HG03460 (cell line): ENCODE measurements around the gene CDK11A.

Source experiments
- ATAC-seq: cut with Tn5 transposase; IDR thresholded peaks from one replicate; pipeline ENCODE4 v1.9.1; 2021; ENCODE audit not compliant: unreplicated experiment

Gene CDK11A

DNA sequence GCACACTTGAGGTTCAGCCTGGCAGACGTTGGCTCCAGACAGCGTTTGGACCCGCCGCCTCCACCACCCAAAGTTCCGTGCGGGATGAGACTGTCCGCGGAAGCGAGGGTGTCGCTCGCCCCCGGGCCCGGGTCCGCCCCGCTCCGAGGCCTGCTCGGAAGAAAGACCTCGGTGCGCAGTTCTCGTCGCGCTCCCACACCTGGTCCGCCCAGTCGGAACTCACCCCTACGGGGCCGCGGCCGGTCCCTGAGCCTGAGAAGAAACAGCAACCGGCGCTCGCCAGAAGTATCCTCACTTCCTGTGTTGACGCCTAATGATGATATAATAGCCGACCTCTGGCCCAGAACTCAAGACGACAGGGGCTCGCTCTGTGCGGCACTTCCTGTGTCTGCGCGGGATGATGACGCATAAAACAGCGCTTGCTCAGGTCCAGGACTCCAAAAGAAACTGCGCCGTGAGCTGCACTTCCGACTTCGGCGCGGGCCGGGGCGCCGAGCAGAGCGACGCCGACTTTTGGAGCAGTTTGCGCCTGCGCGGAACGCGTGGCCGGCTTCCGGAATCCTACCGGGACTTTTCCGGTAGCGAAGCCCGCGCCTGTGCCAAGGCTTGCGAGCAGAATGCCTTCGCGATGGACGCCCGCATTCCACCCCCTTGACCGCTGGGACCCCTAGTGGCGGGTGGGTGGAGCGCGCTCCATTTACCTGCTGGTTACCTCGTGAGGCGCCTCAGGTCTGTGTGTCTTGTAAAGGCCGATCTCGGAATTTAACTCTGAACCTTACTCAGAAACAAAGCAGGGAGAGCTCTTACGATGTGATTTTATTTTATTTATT is at the start of gene CDK11A:
CDK11A (minus strand) TSS at position 323 of the 830 bp plus-strand sequence. CDS start 1,539 bp downstream, outside the sequence.
- ATAC-seq: peak; percentile 92

DNA sequence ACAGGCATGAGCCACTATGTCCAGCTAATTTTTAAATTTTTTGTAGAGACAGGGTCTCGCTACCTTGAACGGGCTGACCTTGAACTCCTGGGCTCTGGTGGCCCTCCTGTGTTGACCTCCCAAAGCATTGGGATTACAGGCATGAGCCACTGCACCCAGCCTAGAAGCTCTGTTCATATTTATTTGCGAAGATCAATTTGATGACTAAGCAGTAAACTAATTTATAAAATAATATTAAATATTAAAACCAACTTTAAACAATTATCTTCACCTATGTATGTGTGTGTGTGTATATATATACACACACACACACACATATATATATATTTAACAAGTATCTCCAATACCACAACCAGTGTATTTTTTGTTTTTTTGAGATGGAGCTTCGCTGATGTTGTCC is 49.7 kb upstream of the CDK11A start:
- ATAC-seq: no peak

DNA sequence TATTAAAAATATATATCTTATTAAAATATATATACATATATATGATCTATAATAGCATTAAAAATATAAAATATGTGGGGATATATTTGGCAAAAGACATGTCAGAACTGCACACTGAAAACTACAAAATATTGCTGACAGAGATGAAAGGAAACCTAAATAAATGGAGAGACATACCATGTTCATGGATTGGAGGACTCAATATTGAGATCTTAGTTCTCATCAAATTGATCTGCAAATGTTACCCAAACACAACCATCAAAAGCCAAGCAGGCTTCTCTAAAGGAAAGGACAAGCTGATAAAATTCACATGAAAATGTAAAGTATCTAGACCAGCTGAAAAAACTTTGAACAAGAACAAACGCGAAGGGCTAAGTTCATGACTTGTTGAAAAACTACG is 46.9 kb upstream of the CDK11A start:
- ATAC-seq: no peak

DNA sequence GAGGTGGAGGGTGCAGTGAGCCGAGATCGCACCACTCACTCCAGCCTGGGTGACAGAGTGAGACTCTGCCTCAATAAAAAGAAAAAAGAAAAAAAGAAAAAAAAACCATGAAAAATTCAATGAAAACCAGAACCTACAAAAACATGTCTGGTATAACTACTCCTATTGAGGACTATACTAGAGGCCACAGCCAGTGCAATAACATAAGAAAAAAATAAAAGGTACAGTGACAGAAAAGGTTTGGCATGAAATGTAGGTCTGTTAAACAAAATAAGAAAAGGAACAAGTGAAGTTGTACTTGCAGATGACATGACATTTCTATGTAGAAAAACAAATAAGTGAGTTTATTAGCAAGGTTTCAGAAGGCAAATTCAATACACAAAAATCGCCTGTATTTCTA is 45.9 kb upstream of the CDK11A start:
- ATAC-seq: no peak

DNA sequence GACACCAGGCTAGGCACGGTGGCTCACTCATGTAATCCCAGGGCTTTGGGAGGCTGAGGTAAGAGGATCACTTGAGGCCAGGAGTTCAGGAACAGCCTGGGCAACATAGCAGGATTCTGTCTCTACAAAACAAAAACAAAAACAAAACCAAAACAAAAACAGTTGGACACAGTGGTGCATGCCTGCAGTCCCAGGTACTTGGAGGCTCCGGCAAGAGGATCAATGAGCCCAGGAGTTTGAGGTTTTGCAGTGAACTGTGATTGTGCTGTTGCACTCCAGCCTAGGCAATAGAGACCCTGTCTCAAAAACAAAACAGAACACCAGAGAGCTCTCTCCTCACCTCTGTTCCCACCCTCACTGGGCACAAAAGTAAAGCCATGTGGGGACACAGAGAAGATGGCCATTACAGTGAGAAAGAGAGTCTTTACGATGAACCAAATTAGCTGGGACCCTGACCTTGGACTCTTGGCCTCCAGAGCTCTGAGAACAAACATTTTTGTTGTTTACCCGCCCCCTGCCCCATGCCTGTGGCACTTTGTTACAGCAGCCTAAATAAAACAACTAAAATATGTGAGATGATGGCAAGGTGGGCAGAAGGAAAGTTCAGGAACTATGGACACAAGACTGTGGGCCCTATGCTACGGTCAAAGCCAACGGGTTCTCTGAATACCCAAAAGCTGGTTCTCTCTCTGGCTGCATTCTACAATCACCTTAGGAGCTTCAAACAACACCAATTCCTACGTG is 44.3 kb upstream of the CDK11A start:
- no peak for ATAC-seq

DNA sequence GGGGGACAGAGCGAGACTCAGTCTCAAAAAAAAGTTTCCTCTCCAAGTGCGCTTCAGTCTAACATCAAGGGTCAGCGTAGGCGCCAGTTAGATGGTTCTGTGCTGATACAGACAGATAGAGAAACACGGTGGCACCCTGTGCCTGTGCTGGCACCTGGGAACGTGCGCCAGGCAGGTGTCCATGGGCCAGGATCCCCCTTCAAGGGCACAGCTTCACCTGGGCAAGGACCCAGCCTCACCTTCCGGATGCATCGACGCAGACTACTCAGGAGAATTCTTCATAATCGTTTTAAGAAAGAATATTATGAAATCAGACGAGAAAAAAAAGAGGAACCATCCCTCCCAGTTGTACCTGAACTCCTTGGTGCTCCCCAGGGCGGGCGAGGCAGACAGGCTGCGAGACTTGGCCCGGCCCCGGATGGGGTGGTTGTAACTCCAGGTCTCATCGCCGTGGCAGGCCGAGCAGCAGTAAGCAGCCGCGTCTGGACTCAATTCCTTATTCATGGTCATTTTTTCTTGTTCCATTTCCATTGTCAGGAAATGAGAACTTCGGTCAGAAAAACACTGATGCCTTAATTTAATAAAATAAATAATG is 40.8 kb upstream of the CDK11A start:
- no peak for ATAC-seq

DNA sequence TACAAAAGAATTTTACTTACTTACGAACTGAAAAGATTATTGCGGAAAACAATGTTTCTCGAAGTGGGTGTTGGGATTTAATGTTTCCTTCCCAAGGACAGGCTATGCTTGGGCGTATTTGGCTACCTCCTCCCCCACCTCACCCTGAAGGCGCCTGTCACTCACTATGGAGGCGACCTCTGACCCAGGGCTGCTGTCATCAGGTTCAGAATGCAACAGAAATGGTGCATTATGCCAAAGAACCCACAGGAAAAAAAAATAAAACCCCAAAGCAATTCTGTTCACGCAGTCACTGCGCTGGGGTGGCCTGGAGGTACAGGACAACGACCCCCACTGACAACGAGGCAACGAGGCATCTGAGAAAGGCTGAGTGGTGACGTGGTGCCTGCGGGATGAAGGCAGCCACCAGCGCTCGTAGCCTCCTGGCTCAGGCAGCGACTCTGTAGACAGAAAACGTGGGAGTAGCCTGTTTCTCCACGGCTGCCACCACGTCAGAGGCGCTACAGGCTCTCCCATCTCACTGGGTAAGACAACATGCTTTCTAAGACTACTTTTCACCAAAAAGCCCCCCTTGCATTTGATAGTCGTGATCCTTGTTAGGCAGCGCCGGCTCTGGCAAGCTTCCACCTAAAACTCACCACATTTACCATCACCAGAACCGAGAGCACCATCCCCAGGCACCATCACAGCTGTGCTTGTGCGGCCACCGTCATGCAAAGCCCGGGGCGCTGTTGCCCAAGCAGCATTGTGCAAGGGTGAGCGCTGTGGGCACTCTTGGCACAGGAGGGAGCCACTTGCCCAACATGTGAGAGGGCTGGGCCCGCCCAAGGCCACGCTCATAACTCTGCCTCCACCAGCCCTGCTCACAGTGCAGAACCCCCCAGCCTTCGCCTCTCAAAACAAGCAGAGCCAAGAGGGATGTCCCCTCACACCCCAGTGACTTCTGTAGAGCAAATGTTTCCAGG is 39.8 kb upstream of the CDK11A start:
- ATAC-seq: no peak

DNA sequence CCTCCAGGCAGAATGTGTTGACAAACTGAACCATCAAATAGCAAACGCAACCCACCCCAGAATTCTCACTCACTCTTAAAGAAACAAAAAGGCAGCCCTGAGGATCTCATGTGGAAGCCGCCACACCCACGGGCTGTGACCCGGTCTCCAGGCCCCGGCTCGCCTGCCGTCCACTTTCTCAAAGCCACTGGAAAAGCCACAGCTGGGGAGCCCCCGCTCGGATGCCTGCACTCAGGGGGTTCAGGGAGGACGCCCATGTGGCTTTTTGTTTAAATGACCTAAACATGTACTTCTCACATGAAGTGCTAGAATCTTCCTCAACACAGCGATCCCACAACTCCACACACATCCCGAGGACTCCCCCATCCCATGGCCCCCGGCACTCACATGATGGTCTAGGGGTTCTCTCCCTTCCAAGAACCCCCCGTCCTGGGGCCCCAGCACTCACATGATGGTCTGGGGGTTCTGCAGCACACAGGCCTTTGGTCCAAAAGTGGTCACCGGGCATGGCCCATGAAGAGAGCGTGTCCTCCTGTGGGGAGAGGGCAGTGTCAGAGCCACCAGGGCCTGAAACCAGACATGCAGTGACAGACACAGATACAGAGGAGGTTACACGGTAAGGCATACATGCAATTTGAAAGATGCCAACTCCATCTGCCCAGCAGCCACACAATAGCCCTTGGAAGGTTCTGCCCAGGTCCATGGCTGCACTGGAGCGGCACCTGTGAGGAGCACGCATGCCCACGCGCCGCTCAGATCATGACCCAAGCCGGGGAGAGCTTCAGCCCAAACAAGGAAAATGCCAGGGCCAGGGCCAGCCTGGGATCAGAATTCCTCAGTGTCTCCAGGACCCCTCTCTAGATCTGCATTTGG is 37.6 kb upstream of the CDK11A start:
- ATAC-seq: no peak

DNA sequence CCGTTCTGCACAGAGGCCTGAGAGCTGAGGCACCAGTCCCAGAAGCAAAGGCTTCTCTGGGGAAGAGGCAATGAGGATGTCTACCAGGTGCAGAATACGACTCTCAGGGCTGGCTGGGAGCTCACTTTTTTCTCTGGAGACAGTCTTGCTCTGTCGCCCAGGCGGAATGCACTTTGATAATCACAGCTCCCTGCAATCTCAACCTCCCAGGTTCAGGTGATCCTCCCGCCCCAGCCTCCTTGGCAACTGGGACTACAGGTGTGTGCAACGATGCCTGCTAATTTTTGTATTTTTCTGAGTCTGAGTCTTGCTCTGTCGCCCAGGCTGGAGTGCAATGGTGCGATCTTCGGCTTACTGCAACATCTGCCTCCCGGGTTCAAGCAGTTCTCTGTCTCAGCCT is 36.6 kb upstream of the CDK11A start:
- ATAC-seq: no peak

DNA sequence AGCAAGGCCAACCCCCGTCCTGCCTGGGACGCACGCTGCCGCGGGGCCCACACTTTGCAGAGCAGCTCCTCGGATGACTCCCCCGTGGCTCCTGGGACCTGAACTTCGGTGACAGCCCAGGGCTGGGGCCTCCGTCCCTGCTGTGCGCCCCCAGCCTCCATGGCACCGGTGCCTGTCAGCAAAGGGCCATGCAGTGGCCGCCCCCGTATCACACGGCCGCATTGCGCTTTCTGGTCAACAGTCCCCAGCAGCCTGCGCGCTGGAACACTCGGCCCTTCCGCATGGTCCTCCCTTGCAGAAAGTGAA is 36.1 kb upstream of the CDK11A start:
- ATAC-seq: no peak

DNA sequence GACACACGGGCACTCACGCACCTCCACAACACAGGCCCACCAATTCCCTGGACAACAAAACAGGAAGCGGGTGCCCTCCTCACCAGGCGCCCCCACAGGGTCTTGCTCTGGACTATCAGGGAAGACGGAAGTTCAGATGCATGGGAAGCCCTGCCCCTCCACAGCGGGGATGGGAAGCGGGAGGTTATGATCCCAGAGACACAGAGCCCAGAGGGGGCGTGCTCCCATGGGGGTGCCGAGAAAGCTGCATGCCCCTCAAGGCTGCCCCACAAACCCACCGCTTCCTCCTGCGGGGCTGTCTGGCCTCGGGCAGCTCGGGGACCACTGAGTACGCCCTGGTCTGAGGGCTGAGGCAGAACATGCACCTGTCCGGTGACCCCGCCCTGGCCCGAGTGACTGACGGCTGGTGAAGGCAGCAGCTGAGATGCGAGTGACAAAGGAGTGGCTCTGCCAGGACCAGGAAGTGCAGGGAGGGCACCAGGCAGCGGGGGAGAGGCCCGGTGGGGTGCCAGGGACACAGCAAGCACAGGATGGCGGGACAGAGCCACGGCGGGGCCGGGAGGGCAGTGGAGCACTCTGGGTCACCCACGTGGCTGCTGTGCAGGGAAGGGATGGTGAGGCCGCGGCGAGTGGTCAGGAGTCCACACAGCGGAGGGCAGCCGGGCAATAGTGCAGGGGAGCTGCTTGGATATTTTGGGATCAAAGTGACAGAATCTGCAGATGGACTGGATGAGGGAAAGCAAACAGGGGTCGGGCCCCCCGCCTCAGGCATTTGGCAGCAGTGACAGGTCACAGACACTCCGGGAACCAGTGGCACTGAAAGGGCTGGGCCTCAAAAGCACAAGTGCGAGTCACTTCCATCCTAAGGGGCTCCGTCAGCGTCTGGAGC is 35.5 kb upstream of the CDK11A start:
- ATAC-seq: no peak

DNA sequence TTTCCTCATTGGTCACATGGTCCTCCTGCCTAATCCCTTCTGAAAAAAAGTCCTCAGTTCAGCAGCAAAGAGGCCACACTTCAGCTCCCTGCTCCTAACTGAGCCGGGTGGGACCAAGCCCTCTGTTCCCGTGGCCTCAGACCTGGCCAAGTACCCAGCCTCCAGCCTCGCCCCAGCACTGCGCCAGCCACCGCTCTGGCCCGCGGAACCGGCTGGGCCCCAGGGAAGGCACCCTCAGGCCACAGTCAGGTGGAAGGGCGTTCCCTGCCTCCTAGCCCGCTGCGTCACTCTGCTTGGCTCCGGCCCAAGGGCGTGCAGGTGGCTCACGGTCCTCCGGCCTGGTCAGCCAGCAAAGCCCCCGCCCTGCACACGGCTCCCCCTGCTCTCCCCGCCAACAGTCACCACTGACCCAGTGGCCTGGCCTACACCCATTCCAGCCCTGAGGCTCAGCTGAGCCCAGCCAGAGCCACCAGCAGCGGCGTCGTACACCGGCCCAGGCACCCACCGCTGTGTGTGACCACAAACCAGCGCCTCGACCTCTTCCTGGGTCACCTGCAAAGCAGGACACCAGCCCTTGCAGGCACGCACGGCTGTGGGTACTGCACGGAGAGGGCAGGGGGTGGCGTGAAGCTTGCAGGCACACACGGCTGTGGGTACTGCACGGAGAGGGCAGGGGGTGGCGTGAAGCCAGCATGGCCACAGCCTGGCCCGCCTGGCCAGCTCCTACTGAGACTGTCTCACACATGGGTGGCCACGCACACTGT is 34.7 kb upstream of the CDK11A start:
- no peak for ATAC-seq

DNA sequence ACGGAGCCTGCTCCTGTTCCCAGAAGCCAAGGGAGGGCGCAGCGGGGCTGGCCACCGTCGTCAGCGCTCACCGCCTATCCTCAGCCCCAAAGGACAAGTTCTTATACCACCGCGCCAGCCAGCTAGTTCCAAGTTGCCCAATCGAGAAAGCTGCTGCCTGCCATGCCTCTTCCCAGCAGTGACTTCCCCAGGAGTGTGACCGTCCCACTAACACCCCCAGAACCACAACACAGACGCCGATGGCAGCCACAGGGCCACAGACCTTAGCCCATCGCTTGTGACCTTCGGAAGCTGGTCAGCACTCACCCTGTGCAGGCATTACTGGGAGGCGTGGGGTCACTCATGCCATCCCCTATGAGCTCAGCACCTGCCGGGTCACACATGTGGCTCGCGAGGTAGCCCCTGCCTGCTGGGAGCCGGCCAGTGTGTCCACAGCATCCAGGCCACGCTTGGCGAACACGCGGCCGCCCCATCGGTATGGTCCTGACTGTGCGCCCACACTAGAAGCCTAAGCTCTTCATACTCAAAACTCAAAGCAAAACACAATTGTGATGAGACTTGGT is 34.0 kb upstream of the CDK11A start:
- ATAC-seq: no peak

DNA sequence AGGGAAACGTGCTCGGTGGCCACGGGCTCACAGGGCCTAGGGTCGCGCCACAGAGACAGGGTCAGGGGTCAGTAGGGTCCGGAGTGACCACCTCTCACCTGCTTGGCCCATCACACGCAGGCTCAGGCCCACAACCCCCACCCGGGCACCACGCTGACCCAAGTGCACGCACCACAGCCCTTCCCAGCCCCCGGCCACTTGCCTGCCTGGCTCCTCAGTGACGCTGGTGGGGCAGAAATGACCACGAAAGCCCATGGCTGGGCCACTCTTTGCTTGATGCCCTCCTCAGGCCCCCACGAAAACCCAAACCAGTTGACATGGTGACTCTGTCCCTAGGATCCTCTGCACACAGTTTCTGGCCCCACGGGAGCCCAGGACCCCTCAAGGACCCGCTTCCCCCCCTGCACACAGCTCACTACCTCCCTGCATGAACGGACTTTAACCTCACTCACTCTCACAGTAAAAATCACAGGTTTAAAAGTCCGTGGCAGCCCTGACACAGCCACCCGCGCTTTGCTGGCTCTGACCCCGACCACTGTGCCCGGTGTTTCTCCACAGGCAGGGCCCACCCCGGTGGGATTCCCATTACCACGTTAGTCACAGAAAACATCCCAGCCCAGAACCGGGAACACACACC is 33.4 kb upstream of the CDK11A start:
- ATAC-seq: no peak

DNA sequence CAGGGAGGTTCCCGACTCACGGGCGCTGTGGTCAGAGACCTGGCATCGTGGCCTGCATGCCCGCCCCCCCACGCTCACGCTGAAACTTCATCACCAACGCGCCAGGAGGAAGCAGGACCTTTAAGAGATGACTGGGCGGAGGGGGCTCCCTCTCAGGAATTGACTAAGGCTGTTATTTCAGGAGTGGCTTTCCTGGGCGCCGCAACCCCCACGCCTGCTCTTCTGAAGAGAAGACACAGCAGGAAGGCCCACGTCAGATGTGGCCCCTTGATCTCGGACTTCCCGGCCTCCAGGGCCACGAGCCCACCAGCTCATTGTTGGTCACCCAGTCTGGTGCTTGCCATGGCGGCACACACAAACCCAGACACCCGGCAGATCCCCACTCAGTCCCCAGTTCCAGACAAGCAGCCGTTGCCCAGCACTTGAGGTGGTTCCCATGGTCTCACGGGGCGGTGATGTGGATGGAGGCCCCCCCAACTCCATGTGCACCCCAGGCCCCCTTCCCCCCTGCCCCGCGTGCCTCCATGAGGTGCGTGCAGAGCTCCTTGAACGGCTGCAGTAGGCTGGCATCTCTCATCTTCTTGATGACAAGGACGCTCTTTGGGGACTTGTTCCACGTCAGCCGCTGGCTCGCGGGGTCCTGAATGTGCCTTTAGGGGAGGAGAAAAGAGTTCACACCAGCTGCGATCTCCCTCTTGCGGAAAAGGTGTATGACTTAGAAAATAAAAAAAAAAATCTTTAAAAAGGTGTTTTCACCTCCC is 32.7 kb upstream of the CDK11A start:
- no peak for ATAC-seq

DNA sequence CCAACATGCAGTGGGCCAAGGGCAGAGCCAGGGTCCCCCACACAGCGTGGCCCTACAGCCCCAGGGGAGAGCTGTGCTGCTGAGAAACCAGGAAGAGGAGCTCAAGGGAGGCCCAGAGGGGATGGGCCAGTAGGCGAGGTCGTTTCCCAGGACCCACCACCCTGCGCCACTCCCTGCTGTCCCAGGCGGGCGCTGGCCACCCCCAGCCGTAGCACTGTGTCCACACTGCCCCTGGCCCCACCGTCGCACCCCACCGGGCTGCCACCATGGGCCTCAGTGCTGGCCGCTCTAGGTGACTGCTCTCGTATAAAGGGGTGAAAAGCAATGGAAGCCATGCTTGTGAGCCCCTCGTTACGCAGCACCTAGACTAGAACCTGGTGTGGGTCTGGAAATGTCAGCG is 31.7 kb upstream of the CDK11A start:
- no peak for ATAC-seq

DNA sequence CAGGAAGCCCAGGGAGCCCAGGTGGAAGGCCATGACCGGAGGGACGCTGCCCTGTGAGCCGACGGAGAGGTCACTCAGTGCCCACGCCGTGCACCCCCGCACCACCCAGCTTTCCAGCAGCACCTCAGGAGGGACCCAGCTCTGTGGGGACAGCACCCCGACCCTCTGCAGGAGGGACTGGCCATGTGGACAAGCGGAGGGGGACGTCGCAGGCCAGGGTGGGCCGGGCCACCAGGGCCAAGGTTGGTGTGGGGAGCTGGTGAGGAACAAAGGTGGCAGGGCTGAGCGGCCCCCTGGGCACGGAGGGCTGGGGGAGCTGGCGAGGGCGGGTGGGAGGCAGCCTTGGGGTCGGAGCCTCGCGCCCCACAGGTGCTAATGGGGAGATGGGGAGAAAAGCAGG is 31.3 kb upstream of the CDK11A start:
- ATAC-seq: no peak
